ENCODE data around the gene NDUFA3.

GRCh38 chr19:54109651-54110050, 7.0 kb downstream of the NDUFA3 start:
- TF ChIP-seq CTCF (IDR thresholded peaks at IDR 0.05) (no peak), MYC (IDR thresholded peaks at IDR 0.05; ENCODE audit: borderline replicate concordance, low read length) (no peak), POLR2A (IDR thresholded peaks at IDR 0.05; ENCODE audit: low read length) (no peak), CHD2 (IDR thresholded peaks at IDR 0.05; ENCODE audit: low read length, partially characterized antibody) (no peak), CBX2 (IDR thresholded peaks at IDR 0.05; ENCODE audit: borderline replicate concordance, low read depth) (no peak), NPAS2 (CRISPR knock-in tag; IDR thresholded peaks at IDR 0.05; ENCODE audit: borderline replicate concordance) (no peak), REST (IDR thresholded peaks at IDR 0.05) (no peak), FOSL2 (IDR thresholded peaks at IDR 0.05) (no peak), FOSL2 (CRISPR knock-in tag; IDR thresholded peaks at IDR 0.05) (no peak)
